ENCODE measurements around the gene ADO.

Gene ADO

GRCh38 chr10:62792261-62792660, 12.3 kb upstream of the ADO start:
- DNase-seq (ENCODE audit: low read depth, low spot score) = no peak

GRCh38 chr10:62794306-62794705, 10.2 kb upstream of the ADO start:
- no peak for DNase-seq (ENCODE audit: low read depth, low spot score)

GRCh38 chr10:62795100-62795499, 9.4 kb upstream of the ADO start:
- no peak for DNase-seq (ENCODE audit: low read depth, low spot score)

- no peak for DNase-seq (ENCODE audit: low read depth, low spot score)
Observed at GRCh38 chr10:62795762-62796161, 8.8 kb upstream of the ADO start.

- DNase-seq (ENCODE audit: low read depth, low spot score) = no peak
Observed at GRCh38 chr10:62796896-62797295, 7.6 kb upstream of the ADO start.

- no peak for DNase-seq (ENCODE audit: low read depth, low spot score)
Observed at GRCh38 chr10:62801871-62802270, 2.6 kb upstream of the ADO start.

- DNase-seq (ENCODE audit: low read depth, low spot score) = no peak
Observed at GRCh38 chr10:62803724-62804355, 680 bp upstream of the ADO start.

- no peak for DNase-seq (ENCODE audit: low read depth, low spot score)
Observed at GRCh38 chr10:62805231-62806099, 945 bp downstream of the ADO start.

- DNase-seq (ENCODE audit: low read depth, low spot score) = no peak
Observed at GRCh38 chr10:62806251-62806650, 1.7 kb downstream of the ADO start.

- DNase-seq (ENCODE audit: low read depth, low spot score) = no peak
Observed at GRCh38 chr10:62810156-62810902, 5.8 kb downstream of the ADO start.

GRCh38 chr10:62811159-62811875, 6.8 kb downstream of the ADO start:
- DNase-seq (ENCODE audit: low read depth, low spot score) = no peak

- no peak for DNase-seq (ENCODE audit: low read depth, low spot score)
Observed at GRCh38 chr10:62812672-62813439, 8.3 kb downstream of the ADO start.

- DNase-seq (ENCODE audit: low read depth, low spot score) = no peak
Observed at GRCh38 chr10:62813453-62813852, 8.9 kb downstream of the ADO start.

GRCh38 chr10:62813981-62814380, 9.5 kb downstream of the ADO start:
- no peak for DNase-seq (ENCODE audit: low read depth, low spot score)

GRCh38 chr10:62814756-62815380, 10.3 kb downstream of the ADO start:
- DNase-seq (ENCODE audit: low read depth, low spot score) = no peak

- DNase-seq (ENCODE audit: low read depth, low spot score) = no peak
Observed at GRCh38 chr10:62815381-62816075, 11.0 kb downstream of the ADO start.

- no peak for DNase-seq (ENCODE audit: low read depth, low spot score)
Observed at GRCh38 chr10:62816076-62816330, 11.5 kb downstream of the ADO start.

- no peak for DNase-seq (ENCODE audit: low read depth, low spot score)
Observed at GRCh38 chr10:62816331-62817120, 12.0 kb downstream of the ADO start, which contains the start of gene EGR2. Gene EGR2, minus strand, starts transcription at chr10:62816366. Its CDS starts 337 bp downstream, at chr10:62816029.

- no peak for DNase-seq (ENCODE audit: low read depth, low spot score)
Observed at GRCh38 chr10:62817121-62817765, 12.7 kb downstream of the ADO start.

All from iPS DF 19.7 (cell line).